ENCODE results near the gene DAZAP1.

DNA sequence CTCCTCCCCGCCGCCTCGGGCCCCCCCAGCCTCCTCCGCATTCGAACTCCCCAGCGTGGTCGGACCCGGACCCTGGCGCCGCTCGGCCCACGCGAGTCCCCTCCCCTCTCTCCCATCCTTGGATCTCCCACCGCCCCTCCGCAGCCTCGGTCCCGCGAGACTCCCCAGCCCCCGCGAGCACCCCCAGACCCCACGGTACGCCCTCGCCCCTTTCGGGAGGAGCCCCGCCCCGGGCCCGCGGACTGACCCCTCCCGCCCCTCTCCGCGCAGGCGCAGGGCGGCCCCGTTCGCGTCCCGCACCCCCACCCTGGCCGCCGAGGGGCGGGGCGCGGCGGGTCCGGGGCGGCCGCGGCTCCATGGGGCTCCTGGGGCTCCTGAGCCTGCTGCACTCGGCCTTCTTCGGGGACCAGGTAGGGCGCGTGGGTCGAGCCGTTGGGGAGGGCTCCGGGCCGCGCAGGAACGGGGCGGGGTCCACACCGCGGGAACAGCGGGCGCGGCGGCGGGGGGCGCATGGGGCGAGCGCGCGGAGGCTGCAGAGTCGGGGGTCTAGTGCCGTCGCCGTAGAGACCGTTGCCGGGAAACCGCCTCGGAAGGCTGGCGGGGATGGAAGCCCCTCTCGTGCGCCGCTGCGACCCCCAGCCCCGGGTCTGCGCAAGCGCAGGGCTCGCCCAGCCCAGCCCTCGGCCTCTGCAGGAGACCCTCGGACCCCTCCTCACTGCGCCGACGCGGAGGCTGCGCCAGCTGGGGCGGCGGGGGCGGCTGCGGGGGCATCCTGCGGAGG is 38.7 kb downstream of the DAZAP1 start:
- no peak for TF ChIP-seq TAF1 (IDR thresholded peaks at IDR 0.05; ENCODE audit: borderline replicate concordance, insufficient read depth, low read length)
- TF ChIP-seq POLR2AphosphoS5 (IDR thresholded peaks at IDR 0.05; ENCODE audit: low read depth, low read length), result no peak
